ENCODE measurements around the gene DAPL1.
"Not testable (repeated sequence)": the region's sequence is repeated elsewhere in the genome, so short reads cannot be mapped to it uniquely, and the experiment has no call there.

The DAPL1 gene

GRCh38 chr2:158825021-158825420 is 29.9 kb downstream of the DAPL1 start:
- no peak for DNase-seq

GRCh38 chr2:158826965-158827364 is 31.8 kb downstream of the DAPL1 start:
- DNase-seq = no peak

DNA sequence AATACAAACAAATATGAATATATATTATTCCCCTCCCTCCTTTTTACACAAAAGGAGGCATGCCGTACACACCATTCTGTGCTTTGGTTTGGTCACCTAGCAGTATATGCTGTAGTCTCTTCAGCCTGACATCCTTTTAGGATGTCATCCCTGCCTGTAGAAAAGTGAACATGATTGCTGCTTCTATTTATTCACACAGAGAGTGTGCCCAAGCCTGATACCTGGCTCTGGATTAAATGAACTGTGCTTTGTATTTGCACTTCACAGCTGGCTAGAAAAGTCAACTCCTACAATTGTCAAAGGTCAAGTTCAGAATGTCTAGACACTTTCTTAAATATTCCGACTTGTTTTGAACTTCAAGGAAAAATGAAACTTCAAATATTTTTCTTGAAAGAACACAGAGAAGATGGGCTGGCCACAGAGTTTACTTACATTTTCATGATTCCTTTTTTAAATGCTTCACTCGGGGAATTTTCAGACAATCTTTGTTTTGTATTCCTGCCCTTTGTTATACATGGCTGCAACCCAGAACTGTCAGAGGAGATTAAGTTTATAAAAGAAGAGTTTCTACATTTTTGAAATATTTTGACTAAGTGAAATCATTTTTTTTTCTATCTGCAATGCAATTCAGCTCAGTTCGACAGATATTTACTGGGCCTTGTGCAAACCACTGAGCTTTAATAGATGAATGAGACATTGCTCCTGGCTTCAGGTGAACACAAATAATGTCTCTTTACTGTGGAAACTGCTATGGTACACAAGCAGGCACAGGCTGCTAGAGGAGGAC is 33.5 kb downstream of the DAPL1 start:
- DNase-seq = no peak

- DNase-seq = no peak
Measured at GRCh38 chr2:158829167-158829566, 34.0 kb downstream of the DAPL1 start.

DNA sequence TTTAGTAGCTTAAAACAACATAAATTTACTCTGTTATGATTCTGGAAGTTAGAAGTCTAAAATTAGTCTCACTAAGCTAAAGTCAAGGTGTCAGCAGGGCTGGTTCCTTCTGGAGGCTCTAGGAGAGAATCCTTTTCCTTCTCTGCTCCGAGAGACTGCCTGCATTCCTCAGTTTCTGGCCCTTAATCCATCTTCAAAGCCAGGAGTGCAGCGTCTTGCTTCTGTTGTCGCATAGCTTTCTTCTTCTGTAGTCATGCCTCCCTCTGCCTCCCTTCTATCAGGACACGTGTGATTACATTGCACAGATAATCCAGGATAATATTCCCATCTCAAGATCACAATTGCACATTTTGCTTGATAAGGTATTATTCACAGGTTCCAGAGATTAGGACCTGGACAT is 35.1 kb downstream of the DAPL1 start:
- DNase-seq = no peak

DNA sequence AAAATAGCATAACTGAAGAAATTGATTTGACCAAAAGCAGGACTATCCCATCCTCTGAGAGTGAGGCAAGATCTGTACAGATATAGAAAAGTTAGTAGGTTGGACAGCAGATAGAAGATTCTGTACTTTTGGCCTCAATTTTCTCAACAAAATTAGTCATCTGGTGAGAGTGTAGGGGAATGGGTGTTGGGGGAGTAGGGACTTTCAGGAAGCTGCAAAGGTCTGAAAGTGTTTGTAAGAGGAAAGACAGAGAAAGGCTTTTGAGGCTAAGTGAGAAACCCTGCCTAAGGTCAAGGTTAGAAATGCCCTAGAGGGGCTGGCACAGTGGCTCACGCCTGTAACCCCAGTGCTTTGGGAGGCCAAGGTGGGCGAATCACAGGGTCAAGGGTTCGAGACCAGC is 40.3 kb downstream of the DAPL1 start:
- DNase-seq = no peak

GRCh38 chr2:158837645-158838044 is 42.5 kb downstream of the DAPL1 start:
- no peak for DNase-seq

GRCh38 chr2:158841850-158842249 is 46.7 kb downstream of the DAPL1 start:
- no peak for DNase-seq

DNA sequence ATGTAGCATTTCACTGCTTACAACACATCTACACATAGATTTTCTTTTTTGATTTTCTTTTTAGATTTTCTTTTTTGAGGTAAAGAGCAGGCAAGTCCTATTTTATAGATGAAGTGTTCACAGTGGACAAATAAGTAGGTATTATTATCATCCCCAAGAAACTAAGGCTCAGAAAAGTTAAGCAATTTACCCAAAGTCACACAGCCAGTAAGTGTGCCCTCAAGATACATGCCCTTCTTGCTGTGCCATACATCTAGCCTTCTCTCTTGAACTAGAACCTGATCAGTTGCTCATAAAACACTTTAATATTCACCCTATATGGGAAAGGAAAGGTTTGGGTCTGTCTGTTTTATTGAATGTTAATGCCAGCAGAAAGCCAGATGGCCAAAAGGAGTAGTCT is 50.3 kb downstream of the DAPL1 start:
- DNase-seq = no peak

- no peak for DNase-seq
Measured at GRCh38 chr2:158845859-158846258, 50.7 kb downstream of the DAPL1 start.

DNA sequence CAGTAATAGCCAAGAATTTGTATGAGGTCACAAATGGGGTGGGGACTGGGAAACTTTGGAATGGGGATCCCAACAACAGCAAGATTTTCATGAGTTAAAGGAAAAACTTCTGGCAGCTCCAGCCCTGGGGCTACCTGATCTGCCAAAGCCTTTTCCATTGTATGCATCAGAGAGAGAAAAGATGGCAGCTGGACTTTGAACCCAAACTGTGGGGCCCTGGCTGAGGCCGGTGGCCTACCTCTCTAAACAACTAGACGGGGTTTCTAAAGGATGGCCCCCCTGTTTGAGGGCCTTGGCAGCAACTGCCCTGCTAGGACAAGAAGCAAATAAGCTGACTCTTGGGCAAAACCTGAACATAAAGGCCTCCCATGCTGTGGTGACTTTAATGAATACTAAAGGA is 52.4 kb downstream of the DAPL1 start:
- DNase-seq = not testable (repeated sequence)

DNA sequence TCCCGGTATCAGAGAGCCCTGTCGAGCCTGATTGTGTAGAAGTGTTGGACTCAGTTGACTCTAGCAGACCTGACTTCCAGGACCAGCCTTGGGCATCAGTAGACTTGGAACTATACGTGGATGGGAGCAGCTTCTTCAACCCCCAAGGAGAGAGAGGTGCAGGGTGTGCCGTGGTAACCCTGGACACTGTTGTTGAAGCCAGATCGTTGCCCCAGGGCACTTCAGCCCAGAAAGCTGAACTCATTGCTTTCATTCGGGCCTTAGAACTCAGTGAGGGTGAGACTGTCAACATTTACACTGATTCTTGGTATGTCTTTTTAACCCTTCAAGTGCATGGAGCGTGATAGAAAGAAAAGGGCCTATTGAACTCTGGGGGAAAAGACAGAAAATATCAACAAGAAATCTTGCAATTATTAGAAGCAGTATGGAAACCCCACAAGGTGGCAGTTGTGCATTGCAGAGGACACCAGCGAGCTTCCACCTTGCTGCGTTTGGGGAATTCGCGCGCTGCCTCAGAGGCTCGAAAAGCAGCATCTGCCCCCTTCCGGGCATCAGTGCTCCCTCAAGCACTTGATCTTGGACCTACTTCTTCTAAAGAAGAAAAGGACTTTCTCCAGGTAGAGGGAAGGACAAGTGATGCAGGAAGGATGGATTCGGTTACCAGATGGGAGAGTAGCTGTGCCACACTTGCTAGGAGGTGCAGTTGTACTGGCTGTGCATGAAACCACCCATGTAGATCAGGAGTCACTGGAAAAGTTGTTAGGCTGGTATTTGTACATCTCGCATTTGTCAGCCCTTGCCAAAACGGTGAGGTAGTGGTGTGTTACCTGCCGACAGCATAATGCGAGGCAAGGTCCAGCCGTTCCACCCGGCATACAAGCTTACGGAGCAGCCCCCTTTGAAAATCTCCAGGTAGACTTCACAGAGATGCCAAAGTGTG is 53.2 kb downstream of the DAPL1 start:
- not testable (repeated sequence) for DNase-seq

GRCh38 chr2:158860179-158860578 is 65.1 kb downstream of the DAPL1 start:
- DNase-seq = not testable (repeated sequence)

DNA sequence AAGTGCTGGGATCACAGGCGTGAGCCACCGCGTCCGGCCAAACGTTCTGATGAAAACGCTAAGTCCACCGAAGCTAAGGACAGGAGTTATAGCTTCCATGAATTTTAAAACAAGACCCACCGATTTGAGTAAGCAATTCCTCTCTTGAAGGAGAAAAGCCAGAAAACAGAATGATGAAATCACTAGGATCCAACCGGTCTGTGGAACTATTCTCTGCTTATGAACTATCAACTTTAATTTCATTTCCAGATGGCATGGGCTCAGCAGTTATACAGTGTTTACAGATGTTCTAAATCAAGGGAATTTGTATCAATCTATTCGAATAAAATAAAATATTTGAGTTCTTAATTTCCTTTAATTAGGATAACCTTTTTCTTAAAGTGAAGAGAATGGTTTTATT is 66.5 kb downstream of the DAPL1 start:
- not testable (repeated sequence) for DNase-seq

GRCh38 chr2:158865469-158865868 is 70.4 kb downstream of the DAPL1 start:
- not testable (repeated sequence) for DNase-seq
